ENCODE results near the gene FRMPD1. TPM values are rescaled to one million over a fixed set of nuclear protein-coding genes. Genes with fewer than 3 reads are reported as not detected.

FRMPD1 gene
- total and polyA plus RNA-seq, 2 of the 4 experiments (the other 2 are of a cell fraction), result not detected

DNA sequence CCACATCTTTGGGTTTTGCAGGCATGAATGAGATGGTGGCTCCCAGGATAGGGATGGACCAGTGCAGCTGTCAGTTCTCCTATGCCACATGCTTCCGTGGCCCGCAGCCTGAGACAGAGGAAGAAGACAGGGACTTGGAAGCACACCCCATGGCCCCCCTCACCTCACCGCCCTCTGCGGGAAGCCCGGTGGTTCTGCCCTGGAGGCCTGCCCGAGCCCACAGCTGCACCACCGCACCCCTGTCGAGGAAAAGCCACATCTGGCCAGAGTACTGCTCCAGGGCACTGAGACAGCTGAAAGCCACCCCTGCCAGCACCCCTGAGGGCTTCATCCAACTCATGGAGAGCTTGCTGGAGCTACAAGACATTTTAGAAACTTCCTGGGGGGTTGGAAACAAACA is 95.2 kb downstream of the FRMPD1 start:
- Histone ChIP-seq H3K4me2 (ENCODE audit: low read depth, low read length) (no peak overlapping the region), H2BK120ac (ENCODE audit: low read depth, low read length) (no peak overlapping the region), H3K27me3 (ENCODE audit: control insufficient read depth, insufficient read depth, low read length) (peaks cover 24% of the 10 kb centered on the region), H2BK5ac (ENCODE audit: low read depth, low read length, poor library complexity, severe bottlenecking) (no peak overlapping the region), H3K9ac (ENCODE audit: low read depth, low read length) (no peak overlapping the region), H3K23ac (ENCODE audit: low read depth, low read length) (no peak overlapping the region), H3K4ac (ENCODE audit: low read depth, low read length) (peak overlapping the region; percentile 33; the same call in 1 of the 2 replicates), H2BK20ac (ENCODE audit: low read depth, low read length) (no peak overlapping the region), H4K91ac (ENCODE audit: insufficient read depth, low read depth, low read length) (no peak overlapping the region), H4K8ac (ENCODE audit: low read depth in 2 of 2, low read length in 2 of 2) (no peak overlapping the region), H3K4me1 (ENCODE audit: control insufficient read depth, insufficient read depth, low read length) (peaks cover 8% of the 10 kb centered on the region), H2AK5ac (ENCODE audit: low read depth, low read length) (peak overlapping the region; percentile 15; the same call in 1 of the 2 replicates), H3K18ac (ENCODE audit: low read depth, low read length) (no peak overlapping the region), H3K4me3 (ENCODE audit: insufficient read depth, low read depth, low read length) (no peak overlapping the region), H3K79me1 (ENCODE audit: low read depth in 1 of 2, low read length in 2 of 2) (no peaks in the 10 kb centered on the region), H3K56ac (ENCODE audit: extremely low read depth, insufficient read depth, low read length) (no peak overlapping the region), H2BK15ac (ENCODE audit: low read depth, low read length) (no peak overlapping the region), H2AK9ac (replicated peaks; ENCODE audit: low read depth, low read length, poor library complexity) (peak overlapping the region; percentile 3), H4K20me1 (ENCODE audit: insufficient read depth, low read length) (peaks cover 6% of the 10 kb centered on the region; the same call in 1 of the 2 replicates), H2AFZ (replicated peaks; ENCODE audit: low read length, poor library complexity) (no peak overlapping the region), H3K27ac (ENCODE audit: insufficient read depth, low read length) (no peak overlapping the region), H3K9me3 (ENCODE audit: control insufficient read depth, insufficient read depth, low read length) (no peaks in the 10 kb centered on the region), H4K5ac (ENCODE audit: low read depth, low read length) (no peak overlapping the region), H3K9me1 (ENCODE audit: insufficient read depth, low read length) (no peaks in the 10 kb centered on the region), H3K14ac (replicated peaks; ENCODE audit: low read depth, low read length) (no peak overlapping the region), H3K36me3 (ENCODE audit: control insufficient read depth, insufficient read depth, low read length) (no peaks in the 10 kb centered on the region)
- POLR2A ChIA-PET (ENCODE audit: unreplicated experiment), result no interaction called here
- dilution Hi-C loops (cut with HindIII; ENCODE audit: low sequenced_read_pairs, unreplicated experiment) (no loop called here), intact Hi-C loops (cut with micrococcal nuclease) (loop anchor here (1.0 to 10.0 kb wide), 7 partner anchors 39 to 659 kb away; partner anchors contain the start of gene EXOSC3), in situ Hi-C loops (cut with MboI; ENCODE audit: low sequenced_read_pairs) (no loop called here)
- no peak for ATAC-seq (ENCODE audit: low read depth)
- 26% methylated on average over 5 of the region's 8 CpGs; no CpG with 5 or more reads in 1 of the 2 experiments for WGBS, 2 experiments (ENCODE audit: extremely low coverage in 2 of 2, insufficient read length in 1 of 2)
- DNase-seq, result no peak
- no TSS peak for BruUV-seq (replicated peaks)
- TF ChIP-seq, protein P1, sequence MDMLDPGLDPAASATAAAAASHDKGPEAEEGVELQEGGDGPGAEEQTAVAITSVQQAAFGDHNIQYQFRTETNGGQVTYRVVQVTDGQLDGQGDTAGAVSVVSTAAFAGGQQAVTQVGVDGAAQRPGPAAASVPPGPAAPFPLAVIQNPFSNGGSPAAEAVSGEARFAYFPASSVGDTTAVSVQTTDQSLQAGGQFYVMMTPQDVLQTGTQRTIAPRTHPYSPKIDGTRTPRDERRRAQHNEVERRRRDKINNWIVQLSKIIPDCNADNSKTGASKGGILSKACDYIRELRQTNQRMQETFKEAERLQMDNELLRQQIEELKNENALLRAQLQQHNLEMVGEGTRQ (IDR thresholded peaks at IDR 0.05; ENCODE audit: low read depth, low read length), result no peak
- no peak for TF ChIP-seq FOS (IDR thresholded peaks at IDR 0.05; ENCODE audit: low read depth, low read length)
- no peak for TF ChIP-seq MAZ (IDR thresholded peaks at IDR 0.05; ENCODE audit: borderline replicate concordance, low read depth, low read length)
- TF ChIP-seq CEBPB (IDR thresholded peaks at IDR 0.05; ENCODE audit: low read depth, low read length), result no peak
- TF ChIP-seq, protein P2, sequence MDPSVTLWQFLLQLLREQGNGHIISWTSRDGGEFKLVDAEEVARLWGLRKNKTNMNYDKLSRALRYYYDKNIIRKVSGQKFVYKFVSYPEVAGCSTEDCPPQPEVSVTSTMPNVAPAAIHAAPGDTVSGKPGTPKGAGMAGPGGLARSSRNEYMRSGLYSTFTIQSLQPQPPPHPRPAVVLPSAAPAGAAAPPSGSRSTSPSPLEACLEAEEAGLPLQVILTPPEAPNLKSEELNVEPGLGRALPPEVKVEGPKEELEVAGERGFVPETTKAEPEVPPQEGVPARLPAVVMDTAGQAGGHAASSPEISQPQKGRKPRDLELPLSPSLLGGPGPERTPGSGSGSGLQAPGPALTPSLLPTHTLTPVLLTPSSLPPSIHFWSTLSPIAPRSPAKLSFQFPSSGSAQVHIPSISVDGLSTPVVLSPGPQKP (IDR thresholded peaks at IDR 0.05; ENCODE audit: borderline replicate concordance, low read depth, low read length), result no peak
- TF ChIP-seq CTCF (conservative IDR thresholded peaks at IDR 0.05; ENCODE audit: low read depth, low read length), result no peak
- no peak for TF ChIP-seq MXI1 (IDR thresholded peaks at IDR 0.05; ENCODE audit: borderline replicate concordance, low read depth, low read length)
- no peak for TF ChIP-seq BHLHE40 (IDR thresholded peaks at IDR 0.05; ENCODE audit: low read depth, low read length)
- TF ChIP-seq NFE2L2 (IDR thresholded peaks at IDR 0.05; ENCODE audit: low read depth, low read length), result no peak
- CTCF ChIA-PET, result no interaction called here

Measured in IMR-90 (cell line).